ENCODE results near the gene TMCC1.
A peak's percentile ranks its signal among the peaks of the same experiment; 100 is the strongest.

- TF ChIP-seq CTCF (conservative IDR thresholded peaks at IDR 0.05; ENCODE audit: low read length) (peak; percentile 93), EZH2phosphoT487 (IDR thresholded peaks at IDR 0.05; ENCODE audit: borderline replicate concordance) (no peak)
Measured at GRCh38 chr3:129942296-129942695, 48.8 kb upstream of the TMCC1 start.
